Head of caudate nucleus (tissue), 42 donors: ENCODE results near the gene SRL.

ENCODE experiments used
- DNase-seq, 42 donors: peaks; one replicate each; pipeline versions ENCODE4 v3.0.0 to v3.0.0-alpha.2; 2020 to 2021; ENCODE audit warnings: mixed read lengths in 7 of 42
- intact Hi-C: fragments of 100-400 bp; cut with DNase I; formaldehyde crosslinking; loops from one replicate; pipeline ENCODE4 v1.15.0; 2022

Gene SRL

GRCh38 chr16:4147236-4147635 is 94.6 kb downstream of the SRL start:
- DNase-seq: no peak

GRCh38 chr16:4142268-4142667 is 99.6 kb downstream of the SRL start:
- intact Hi-C loops: no loop called here
- DNase-seq: peak in 7 of 42 donors; percentile 2 to 42 (median 8)

More at GRCh38 chr16:4147236-4147635, 94.6 kb downstream of the SRL start:
- intact Hi-C loops: no loop called here

GRCh38 chr16:4141604-4142003 is 100.3 kb downstream of the SRL start:
- intact Hi-C loops: no loop called here
- no peak for DNase-seq

- intact Hi-C loops: no loop called here
- DNase-seq: no peak
Measured at GRCh38 chr16:4140652-4141051, 101.2 kb downstream of the SRL start.

- intact Hi-C loops: no loop called here
- DNase-seq: no peak
Measured at GRCh38 chr16:4139968-4140367, 101.9 kb downstream of the SRL start.
